Esophagus squamous epithelium (tissue), 5 donors: Measurements from ENCODE around the gene TIFAB. TPM values are rescaled to one million over a fixed set of nuclear protein-coding genes. Genes with fewer than 3 reads are reported as not detected.

Experiments
- DNase-seq: peaks from one replicate; lab custom pipeline; 2025; lab: John Stamatoyannopoulos, UW
- H3K27ac ChIP-seq, 4 donors: fragments of 200-600 bp; sonication (generic); one replicate each; pipeline ENCODE4 v1.5.1; 2016 to 2019; ENCODE audit warnings: mild to moderate bottlenecking in 1 of 4
- H3K27me3 ChIP-seq, 4 donors: fragments of 200-600 bp; sonication (generic); 1 replicate in 3 of 4; 2 replicates in 1 of 4; pipeline versions ENCODE4 v1.5.1 to v1.6.0; 2017 to 2021; ENCODE audit warnings: antibody characterized with exemption in 1 of 4
- H3K36me3 ChIP-seq, 3 donors: fragments of 200-600 bp; sonication (generic); one replicate each; pipeline ENCODE4 v1.5.1; 2016 to 2019
- H3K4me1 ChIP-seq, 3 donors: fragments of 200-600 bp; sonication (generic); one replicate each; pipeline ENCODE4 v1.5.1; 2017 to 2019
- H3K4me3 ChIP-seq, 4 donors: fragments of 200-600 bp; sonication (generic); 1 replicate in 3 of 4; 2 replicates in 1 of 4; pipeline ENCODE4 v1.5.1; 2016 to 2019; ENCODE audit warnings: mild to moderate bottlenecking in 2 of 4, moderate library complexity in 1 of 4
- H3K9me3 ChIP-seq, 3 donors: fragments of 200-600 bp; sonication (generic); one replicate each; pipeline ENCODE4 v1.5.1; 2016 to 2019
- POLR2A ChIP-seq, 4 donors: fragments of 450-650 bp; IDR thresholded peaks; one replicate each; pipeline ENCODE4 v1.6.1; 2017; ENCODE audit warnings: antibody characterized with exemption in 4 of 4, mild to moderate bottlenecking in 4 of 4, moderate library complexity in 3 of 4
- WGBS, 2 donors: methylation state at CpG; one replicate each; pipeline ENCODE4 v1.1.5; 2018; 5-methylcytosine and 5-hydroxymethylcytosine counted together
- intact Hi-C: fragments of 100-400 bp; cut with DNase I; formaldehyde crosslinking; loops from one replicate; pipeline ENCODE4 v1.15.0; 2022
- total RNA-seq, 4 donors: library from RNA; depleted of rRNA; stranded (reverse); fragments of >200 nt; gene quantifications; one replicate each; pipeline ENCODE4 v1.1.0, GENCODE V29; 2016
- TF ChIP-seq, protein P1 (sequence below), 6 experiments: fragments of 450-650 bp in 4 of 6; fragments of 200-600 bp in 2 of 6; sonication (generic) in 2 of 6; IDR thresholded peaks; one replicate each; pipeline ENCODE4 v1.5.1; 2016 to 2019; ENCODE audit warnings: antibody characterized with exemption in 6 of 6, mild to moderate bottlenecking in 4 of 6, moderate library complexity in 4 of 6
- donor health status: DM: yes; HTN: yes; CAD: no.

Gene TIFAB
- total RNA-seq, 4 donors from 2014 or later = under 0.01 to 0.18 (median 0.08) TPM; not detected in 1

GRCh38 chr5:135448791-135449507 lies 3.2 kb downstream of the TIFAB start:
- Histone ChIP-seq H3K4me1 (no peaks in the 10 kb centered on the region), H3K4me3 (no peak overlapping the region), H3K27ac (no peak overlapping the region), H3K9me3 (no peaks in the 10 kb centered on the region), H3K27me3 (peaks cover 0 to 33% (median 1%) of the 10 kb centered on the region in 4 donors), H3K36me3 (no peaks in the 10 kb centered on the region)
- TF ChIP-seq, protein P1, sequence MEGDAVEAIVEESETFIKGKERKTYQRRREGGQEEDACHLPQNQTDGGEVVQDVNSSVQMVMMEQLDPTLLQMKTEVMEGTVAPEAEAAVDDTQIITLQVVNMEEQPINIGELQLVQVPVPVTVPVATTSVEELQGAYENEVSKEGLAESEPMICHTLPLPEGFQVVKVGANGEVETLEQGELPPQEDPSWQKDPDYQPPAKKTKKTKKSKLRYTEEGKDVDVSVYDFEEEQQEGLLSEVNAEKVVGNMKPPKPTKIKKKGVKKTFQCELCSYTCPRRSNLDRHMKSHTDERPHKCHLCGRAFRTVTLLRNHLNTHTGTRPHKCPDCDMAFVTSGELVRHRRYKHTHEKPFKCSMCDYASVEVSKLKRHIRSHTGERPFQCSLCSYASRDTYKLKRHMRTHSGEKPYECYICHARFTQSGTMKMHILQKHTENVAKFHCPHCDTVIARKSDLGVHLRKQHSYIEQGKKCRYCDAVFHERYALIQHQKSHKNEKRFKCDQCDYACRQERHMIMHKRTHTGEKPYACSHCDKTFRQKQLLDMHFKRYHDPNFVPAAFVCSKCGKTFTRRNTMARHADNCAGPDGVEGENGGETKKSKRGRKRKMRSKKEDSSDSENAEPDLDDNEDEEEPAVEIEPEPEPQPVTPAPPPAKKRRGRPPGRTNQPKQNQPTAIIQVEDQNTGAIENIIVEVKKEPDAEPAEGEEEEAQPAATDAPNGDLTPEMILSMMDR (IDR thresholded peaks at IDR 0.05) = no peak
- TF ChIP-seq POLR2A (IDR thresholded peaks at IDR 0.05) = no peak
- no peak for DNase-seq
- intact Hi-C loops = no loop called here
- WGBS, 2 donors = 84 to 89% methylated on average over 8 of the region's 9 CpGs

DNA sequence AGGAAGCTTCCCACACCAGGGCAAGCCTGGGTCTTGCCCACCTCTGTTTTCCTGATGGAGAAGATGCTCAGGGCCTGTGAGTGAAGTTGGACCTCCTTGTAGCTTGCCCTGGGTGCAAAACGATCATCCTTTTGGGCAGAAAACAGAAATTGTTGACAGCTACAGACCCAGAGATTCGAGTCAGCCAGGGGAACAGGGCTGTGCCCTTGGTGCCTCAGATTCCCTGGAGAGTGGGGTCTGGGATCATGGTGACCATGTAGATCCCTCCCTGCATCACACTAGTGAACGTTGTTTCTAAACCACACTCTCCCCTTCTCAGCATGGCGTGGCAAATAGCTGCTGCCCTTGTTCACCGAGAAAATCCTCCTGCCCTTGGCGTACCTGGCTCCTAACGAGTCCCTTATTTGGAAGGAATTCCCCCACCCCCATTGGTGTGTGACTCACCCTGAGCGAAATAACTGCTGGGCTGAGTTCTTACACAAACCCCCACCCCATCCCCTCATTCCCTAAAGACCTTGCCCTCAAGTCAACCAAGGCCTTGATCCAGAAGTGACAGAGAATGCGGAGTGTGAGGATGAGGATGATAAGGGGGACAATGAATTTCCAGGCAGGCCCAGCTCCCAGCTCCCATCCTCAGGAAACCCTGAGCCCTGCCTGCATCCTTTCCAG lies 3.9 kb downstream of the TIFAB start:
- no peak for DNase-seq
- Histone ChIP-seq H3K27me3 (peaks cover 0 to 33% (median 1%) of the 10 kb centered on the region in 4 donors), H3K4me3 (no peak overlapping the region), H3K9me3 (no peaks in the 10 kb centered on the region), H3K27ac (no peak overlapping the region), H3K4me1 (no peaks in the 10 kb centered on the region), H3K36me3 (no peaks in the 10 kb centered on the region)
- TF ChIP-seq, protein P1 (IDR thresholded peaks at IDR 0.05) = no peak
- no peak for TF ChIP-seq POLR2A (IDR thresholded peaks at IDR 0.05)
- intact Hi-C loops = no loop called here
- 53 to 65% methylated on average over 6 to 7 of the region's 9 CpGs for WGBS, 2 donors

DNA sequence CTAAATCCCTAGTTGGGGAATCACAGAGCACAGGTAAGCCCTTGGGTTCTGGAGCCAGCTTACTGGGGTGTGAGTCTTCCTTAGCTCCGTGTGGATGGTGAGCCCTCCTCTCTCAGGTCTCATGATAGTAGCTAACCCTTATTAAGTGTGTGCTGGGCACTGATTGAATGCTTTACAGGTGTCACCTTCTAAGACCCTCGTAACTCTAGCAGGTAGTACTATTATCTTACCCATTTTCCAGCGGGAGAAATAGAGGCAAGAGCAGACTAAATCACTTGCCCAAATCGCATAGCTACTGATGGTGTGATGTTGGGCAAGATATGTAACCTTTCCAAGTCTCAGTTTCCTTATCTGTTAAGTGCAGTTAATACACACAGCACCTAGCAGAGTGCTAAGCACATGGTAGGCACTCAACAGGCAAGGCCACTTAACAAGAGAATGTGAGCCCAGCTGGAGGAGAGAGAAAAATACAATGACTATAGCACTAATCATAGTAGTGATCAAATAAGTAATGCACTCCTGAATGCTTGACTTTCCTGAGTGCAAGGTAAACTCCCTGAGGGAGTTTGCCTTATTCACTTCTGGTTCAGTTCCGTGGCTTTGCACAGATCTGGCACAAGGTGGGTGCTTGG lies 4.7 kb downstream of the TIFAB start, which contains the start of gene DCANP1:
DCANP1 (minus strand) TSS at position 51 of the 632 bp plus-strand sequence. CDS start 240 bp downstream, outside the sequence.
- TF ChIP-seq POLR2A (IDR thresholded peaks at IDR 0.05) = no peak
- TF ChIP-seq, protein P1 (IDR thresholded peaks at IDR 0.05) = no peak
- no peak within 1 kb of the TSS for H3K4me3 ChIP-seq
- no peaks in the 10 kb centered on the region for H3K36me3 ChIP-seq
- peaks cover 0 to 36% (median 1%) of the 10 kb centered on the region in 4 donors for H3K27me3 ChIP-seq
- H3K4me1 ChIP-seq = peaks cover 0 to under 1% (median 0%) of the 10 kb centered on the region in 3 donors
- 82 to 90% methylated on average over 4 to 5 of the region's 5 CpGs for WGBS, 2 donors
- no peaks in the 10 kb centered on the region for H3K9me3 ChIP-seq
- DNase-seq = no peak
- intact Hi-C loops = no loop called here
- no peak within 1 kb of the TSS for H3K27ac ChIP-seq

- WGBS, 2 donors = 73 to 100% methylated on average over 2 to 6 of the region's 7 CpGs
- Histone ChIP-seq H3K4me3 (no peak overlapping the region), H3K9me3 (no peaks in the 10 kb centered on the region), H3K36me3 (no peaks in the 10 kb centered on the region), H3K4me1 (peaks cover 0 to 9% (median 0%) of the 10 kb centered on the region in 3 donors), H3K27me3 (peaks cover 0 to 36% (median 0%) of the 10 kb centered on the region in 4 donors), H3K27ac (no peak overlapping the region)
- TF ChIP-seq, protein P1 (IDR thresholded peaks at IDR 0.05) = no peak
- no peak for TF ChIP-seq POLR2A (IDR thresholded peaks at IDR 0.05)
- DNase-seq = no peak
- intact Hi-C loops = no loop called here
Observed at GRCh38 chr5:135446615-135447014, 5.5 kb downstream of the TIFAB start.
